GM13977 (cell line): Measurements from ENCODE around the gene METTL22.

Experiments used
- DNase-seq: peaks from one replicate; pipeline ENCODE4 v3.0.0; 2012; ENCODE audit warnings: low spot score
- CTCF ChIP-seq: IDR thresholded peaks from 2 replicates; pipeline ENCODE4 v1.5.1; 2012; ENCODE audit warnings: mild to moderate bottlenecking, control low read depth; ENCODE audit not compliant: insufficient read depth; ENCODE audit errors: extremely low read depth, missing control alignments
- in situ Hi-C: fragments of 300-500 bp; cut with MboI; formaldehyde crosslinking; loops from one replicate; pipeline ENCODE4 v1.12.0; 2022; ENCODE audit warnings: low sequenced_read_pairs, low pct_unique_long_range_greater_than_20kb, mixed read lengths, inconsistent platforms; ENCODE audit not compliant: unreplicated experiment

Gene METTL22

GRCh38 chr16:8639694-8640093 lies 18.2 kb downstream of the METTL22 start:
- no peak for TF ChIP-seq CTCF
- in situ Hi-C loops = no loop called here
- no peak for DNase-seq

GRCh38 chr16:8641671-8642070 lies 20.2 kb downstream of the METTL22 start:
- no peak for TF ChIP-seq CTCF
- DNase-seq = no peak
- in situ Hi-C loops = no loop called here

- DNase-seq = no peak
- in situ Hi-C loops = no loop called here
- no peak for TF ChIP-seq CTCF
Measured at GRCh38 chr16:8642146-8642545, 20.6 kb downstream of the METTL22 start.

- in situ Hi-C loops = no loop called here
- TF ChIP-seq CTCF = no peak
- DNase-seq = no peak
Measured at GRCh38 chr16:8644211-8645140, 23.0 kb downstream of the METTL22 start.

- in situ Hi-C loops = no loop called here
- no peak for DNase-seq
- no peak for TF ChIP-seq CTCF
Measured at GRCh38 chr16:8645141-8645521, 23.6 kb downstream of the METTL22 start.

- in situ Hi-C loops = no loop called here
- DNase-seq = no peak
Measured at GRCh38 chr16:8645831-8646230, 24.3 kb downstream of the METTL22 start.

More at GRCh38 chr16:8645831-8646230, 24.3 kb downstream of the METTL22 start:
- no peak for TF ChIP-seq CTCF
